Activated CD4-positive, alpha-beta T cell treated with anti-CD3 and anti-CD28 coated beads, Interleukin-10, Interleukin-2, amounts not matched to agents 100 ng/mL and 50 ng/mL, durations not matched to agents 16 hours and 8 hours (primary cell): ENCODE measurements around the gene RMND1.
"Not testable (repeated sequence)": the region's sequence is repeated elsewhere in the genome, so short reads cannot be mapped to it uniquely, and the experiment has no call there.

ENCODE experiments used
- DNase-seq: peaks from one replicate; pipeline ENCODE4 v3.0.0-alpha.2; 2020

RMND1 gene

GRCh38 chr6:151381722-151382121 lies 70.2 kb downstream of the RMND1 start:
- DNase-seq: peak; percentile 60

GRCh38 chr6:151380848-151381205 lies 71.1 kb downstream of the RMND1 start:
- no peak for DNase-seq

DNA sequence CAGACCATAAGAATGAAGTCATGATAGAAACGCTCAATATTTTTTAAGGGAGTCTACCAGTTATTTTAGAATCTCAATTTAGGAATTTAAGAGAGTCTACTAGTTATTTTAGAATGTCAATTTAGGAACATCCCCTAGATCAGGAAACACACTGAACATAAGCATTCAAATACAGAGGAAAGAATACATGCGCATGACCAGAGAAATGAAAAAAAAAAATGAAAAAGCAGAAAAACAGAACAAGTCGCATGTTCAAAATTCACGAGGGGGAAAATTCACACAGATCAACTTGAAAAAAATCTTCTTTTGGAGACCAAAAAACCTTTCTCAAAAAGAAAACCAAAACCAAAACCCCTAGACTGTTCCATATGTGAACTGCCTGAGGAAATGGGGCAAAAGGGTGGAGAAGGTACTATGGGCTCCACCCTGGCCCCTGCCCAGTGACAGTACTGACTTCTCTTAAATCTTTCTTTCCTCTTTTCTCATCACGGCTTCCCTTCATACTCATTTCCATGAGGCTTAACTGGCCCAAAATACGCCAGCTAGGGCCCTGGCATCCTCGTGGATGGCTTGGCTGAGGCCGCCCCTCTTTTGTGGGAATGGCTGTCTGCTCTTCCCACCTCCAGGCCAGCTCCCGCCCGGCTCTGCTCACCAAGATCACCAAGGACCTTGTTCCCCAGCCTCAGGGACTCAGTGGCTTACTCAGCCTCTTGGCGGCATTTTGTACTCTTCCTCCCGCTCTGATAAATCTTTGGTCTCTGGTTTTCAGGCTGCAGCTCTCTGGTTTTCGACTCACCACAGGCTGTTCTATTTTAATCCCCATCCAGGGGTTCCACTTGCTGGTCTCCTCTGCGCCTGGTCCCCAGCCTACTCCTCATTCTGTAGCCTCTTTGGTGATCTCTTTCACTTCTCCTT lies 71.7 kb downstream of the RMND1 start:
- peak; percentile 45 for DNase-seq

- no peak for DNase-seq
Measured at GRCh38 chr6:151377095-151377494, 74.8 kb downstream of the RMND1 start.

DNA sequence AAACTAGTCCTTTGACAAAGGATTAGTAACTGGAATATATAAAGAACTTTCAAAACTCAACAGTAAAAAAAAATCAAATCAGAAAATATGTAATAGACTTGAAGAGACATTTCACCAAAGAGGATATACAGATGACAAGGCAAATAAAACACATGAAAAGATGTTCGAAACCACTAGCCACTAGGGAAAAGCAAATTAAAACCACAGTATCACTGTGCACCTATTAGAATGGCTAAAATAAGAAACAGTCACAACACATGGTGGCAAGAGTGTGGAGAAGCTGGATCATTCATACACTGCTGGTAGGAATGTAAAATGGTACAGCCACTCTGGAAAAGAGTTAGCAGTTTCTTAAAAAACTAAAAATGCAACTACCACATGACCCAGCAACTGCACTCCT lies 75.5 kb downstream of the RMND1 start:
- no peak for DNase-seq

GRCh38 chr6:151375833-151376232 lies 76.1 kb downstream of the RMND1 start:
- no peak for DNase-seq

- peak; percentile 59 for DNase-seq
Measured at GRCh38 chr6:151374036-151374683, 77.8 kb downstream of the RMND1 start.

DNA sequence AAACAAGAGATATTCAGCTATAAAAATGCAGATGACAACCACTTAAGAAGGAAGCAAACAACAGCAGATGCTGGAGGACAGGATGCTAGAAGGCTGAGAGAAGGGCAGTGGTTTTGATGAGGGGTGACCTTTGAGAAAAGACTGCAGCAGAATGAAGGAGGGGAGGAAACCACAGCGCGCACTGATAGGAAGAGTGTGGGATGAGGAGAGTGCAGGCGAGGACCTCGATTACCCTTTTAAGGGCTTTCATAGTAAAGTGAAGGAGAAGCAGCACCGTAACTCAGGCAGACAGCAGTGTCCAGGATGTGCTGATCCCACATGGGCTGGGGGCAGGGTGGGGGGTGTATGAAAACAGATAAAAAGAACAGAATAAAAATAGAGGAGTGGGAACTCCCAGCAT lies 79.8 kb downstream of the RMND1 start:
- DNase-seq: peak; percentile 39

- no peak for DNase-seq
Measured at GRCh38 chr6:151370509-151371078, 81.3 kb downstream of the RMND1 start.

DNA sequence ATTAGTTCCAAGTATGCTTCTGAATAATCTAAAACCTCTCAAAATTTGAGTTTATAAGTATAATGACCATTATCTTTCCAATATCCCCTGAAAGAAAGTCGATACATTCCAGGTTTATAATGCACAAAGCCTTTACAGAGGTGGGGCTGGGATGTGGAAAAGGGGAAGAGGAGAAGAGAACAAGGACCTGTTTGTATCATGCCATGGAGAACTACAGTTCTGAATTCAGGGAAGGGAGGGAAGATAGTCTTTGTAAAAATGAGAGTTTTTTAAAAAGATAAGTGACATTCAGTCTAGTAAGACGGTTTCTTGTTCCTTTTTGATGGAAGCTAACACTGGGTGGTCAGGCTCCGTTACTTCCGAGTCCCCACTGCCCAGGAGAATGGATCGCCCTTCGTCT lies 86.7 kb downstream of the RMND1 start:
- DNase-seq: no peak

DNA sequence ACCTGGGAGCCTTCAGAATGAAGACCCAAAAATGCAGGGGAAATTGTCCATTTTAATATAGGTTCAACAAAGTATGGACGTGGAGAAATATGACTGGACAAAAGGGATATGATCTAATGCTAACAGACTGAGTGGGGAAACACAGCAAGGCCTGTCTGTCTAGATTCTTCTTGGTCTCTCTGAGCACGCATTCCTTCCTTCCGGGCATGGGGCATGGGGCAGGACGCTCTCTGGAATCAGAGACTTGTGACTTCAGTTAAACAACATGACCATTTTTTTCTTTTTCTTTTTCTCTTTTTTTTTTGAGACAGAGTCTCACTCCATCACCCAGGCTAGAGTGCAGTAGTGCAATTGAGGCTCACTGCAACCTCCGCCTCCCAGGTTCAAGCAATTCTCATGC lies 92.4 kb downstream of the RMND1 start:
- no peak for DNase-seq

- DNase-seq: no peak
Measured at GRCh38 chr6:151358475-151358874, 93.5 kb downstream of the RMND1 start.

DNA sequence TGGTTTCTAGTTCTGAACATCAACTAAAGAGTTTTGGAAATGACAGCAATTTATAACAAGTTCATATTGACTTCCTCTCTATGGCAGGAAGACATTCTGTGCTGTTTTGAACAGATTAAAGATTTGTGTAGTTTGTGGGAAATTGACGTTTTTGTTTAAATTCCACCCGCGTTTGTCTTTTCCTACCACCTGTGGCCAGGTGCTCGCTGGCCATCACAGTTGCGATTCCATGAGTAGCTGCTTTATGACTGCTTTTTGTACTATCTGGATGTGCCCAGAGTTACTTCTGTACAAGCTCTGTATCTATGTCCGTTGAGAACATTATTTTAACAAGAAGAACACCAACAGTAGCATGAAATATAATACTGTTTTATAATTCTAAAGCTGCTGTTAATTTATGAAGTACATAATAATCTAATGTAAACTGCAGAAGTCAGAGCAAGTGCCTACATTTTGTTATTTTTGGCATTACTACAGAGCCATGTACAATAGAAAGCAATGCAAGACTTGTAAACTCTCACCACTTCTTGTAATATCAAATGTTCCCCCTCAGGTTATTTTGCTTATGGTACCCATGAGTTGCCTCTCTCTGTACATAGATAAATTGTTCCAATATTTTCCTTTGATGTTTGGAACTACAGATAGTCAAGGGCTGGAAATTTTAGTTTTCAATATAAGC lies 94.0 kb downstream of the RMND1 start:
- DNase-seq: no peak

DNA sequence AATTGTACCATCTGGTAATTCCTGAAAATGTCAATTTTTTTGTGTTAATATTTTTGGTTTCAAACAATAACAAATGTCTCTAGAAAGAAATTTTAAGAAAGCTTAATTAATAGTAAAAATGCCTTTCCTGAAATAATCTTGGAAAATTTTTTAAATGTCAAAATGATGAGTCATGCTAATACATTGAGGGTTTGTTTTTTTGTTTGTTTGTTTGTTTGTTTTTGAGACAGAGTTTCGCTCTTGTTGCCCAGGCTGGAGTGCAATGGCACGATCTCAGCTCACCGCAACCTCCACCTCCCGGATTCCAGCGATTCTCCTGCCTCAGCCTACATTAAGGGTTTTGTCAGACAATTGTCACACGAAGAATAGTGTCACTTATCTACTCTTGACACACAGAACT lies 94.9 kb downstream of the RMND1 start:
- not testable (repeated sequence) for DNase-seq
